Embryonic facial prominence (tissue), 1 donor: ENCODE results near the gene ADAMTSL1.

Experiments
- DNase-seq: peaks from one replicate; pipeline ENCODE4 v3.0.0-alpha.2; 2016; ENCODE audit errors: extremely low spot score

The ADAMTSL1 gene

DNA sequence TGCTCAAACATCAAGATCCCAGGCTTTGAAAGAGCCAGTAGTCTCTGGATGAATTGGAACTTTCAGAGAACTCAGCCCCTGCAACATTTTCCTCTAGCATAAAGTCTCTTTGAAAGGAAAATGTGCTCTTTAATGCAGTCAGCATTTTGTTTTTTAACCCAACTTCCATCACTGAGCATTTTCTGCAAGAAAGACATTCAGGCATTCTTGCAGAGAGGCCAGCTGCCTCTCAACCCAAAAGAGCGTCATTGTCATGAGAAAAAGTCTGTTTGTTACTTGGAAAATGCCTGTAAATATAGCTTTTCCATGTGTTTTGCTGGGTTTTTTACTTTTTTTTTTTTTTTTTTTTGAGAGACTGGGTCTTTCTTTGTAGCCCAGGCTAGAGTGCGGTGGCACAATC lies 225.0 kb downstream of the ADAMTSL1 start:
- DNase-seq = no peak

GRCh38 chr9:18699764-18700163 lies 225.8 kb downstream of the ADAMTSL1 start:
- no peak for DNase-seq

DNA sequence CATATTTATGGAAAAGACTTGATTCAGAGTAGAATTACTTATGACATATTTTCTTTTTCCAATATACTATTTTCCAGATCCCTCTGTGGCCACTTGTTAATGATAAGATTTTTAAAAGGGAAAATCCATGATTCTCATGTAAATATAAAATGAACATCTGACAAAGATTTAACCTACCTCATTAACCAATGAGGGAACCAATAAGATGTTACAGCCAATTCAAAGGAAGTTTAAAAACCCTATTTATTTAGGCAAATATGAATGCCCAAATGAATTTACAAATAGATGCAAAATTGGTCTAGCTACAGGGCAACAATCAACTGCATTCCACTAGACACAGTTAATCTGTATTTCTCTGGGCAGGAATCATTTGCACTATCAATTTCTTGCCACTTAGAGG lies 226.8 kb downstream of the ADAMTSL1 start:
- no peak for DNase-seq

DNA sequence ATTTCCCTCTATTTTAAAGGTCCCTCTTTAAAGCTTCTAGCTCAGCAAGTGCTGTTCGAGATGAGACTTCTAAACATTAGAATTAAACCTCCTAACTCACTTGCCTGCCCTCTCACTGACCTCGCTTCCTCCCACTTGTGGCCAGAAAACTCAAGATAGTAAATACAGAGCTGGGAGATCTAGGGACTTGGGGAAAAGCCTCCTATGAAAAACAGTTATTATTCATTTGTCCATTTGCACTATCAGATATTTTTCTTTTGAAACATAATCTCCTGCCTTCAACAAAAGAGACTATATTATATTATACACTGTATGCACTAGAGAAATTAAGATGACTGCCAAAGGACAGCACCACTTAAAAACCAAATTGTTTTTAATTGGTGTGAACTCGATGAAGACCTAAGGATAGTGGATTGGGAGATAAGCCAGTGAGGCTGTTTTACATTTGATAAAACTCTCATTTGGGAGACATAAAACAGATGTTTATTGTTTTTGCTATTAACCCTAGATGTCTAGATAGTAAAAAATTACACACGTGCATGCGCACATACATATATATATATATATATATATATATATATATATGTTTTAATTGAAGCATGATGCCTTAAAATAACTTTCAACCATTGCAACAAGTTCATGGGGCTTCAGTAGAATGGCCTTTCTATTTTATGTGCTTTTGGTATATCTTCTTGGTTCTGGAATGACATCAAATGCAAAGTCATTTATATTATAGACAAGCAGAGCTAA lies 229.4 kb downstream of the ADAMTSL1 start:
- DNase-seq = no peak

DNA sequence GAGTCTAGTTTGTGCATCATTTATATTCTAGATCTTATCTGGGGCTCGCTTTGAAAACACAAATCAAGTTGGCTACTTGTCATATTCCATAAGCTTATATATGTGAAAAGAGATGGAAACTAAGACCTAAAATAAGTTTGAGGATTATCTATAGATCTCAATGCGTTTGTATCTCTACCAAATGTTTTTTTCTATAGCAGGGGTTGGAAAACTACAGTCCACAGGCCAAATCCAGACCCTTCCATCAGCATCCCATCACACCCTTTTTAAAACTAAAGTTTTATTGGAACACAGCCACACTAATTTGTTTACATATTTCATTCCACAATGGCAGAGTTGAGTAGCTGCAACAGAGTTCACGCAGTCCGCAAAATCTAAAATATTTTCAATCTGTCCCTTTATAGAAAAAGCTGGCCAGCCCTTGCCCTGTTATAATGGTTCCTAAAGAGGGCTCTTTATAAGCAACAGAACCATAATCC lies 230.0 kb downstream of the ADAMTSL1 start:
- DNase-seq = no peak

- DNase-seq = no peak
Measured at GRCh38 chr9:18705796-18706392, 231.9 kb downstream of the ADAMTSL1 start.

DNA sequence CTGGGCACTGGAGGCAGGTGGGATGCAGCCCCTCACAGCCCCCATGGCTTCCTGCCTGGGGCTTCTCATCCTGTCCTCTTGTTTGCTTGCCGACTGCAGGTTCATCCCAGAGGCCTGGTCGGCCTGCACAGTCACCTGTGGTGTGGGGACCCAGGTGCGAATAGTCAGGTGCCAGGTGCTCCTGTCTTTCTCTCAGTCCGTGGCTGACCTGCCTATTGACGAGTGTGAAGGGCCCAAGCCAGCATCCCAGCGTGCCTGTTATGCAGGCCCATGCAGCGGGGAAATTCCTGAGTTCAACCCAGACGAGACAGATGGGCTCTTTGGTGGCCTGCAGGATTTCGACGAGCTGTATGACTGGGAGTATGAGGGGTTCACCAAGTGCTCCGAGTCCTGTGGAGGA lies 232.7 kb downstream of the ADAMTSL1 start:
- no peak for DNase-seq

GRCh38 chr9:18707061-18707461 lies 233.1 kb downstream of the ADAMTSL1 start:
- DNase-seq = no peak

DNA sequence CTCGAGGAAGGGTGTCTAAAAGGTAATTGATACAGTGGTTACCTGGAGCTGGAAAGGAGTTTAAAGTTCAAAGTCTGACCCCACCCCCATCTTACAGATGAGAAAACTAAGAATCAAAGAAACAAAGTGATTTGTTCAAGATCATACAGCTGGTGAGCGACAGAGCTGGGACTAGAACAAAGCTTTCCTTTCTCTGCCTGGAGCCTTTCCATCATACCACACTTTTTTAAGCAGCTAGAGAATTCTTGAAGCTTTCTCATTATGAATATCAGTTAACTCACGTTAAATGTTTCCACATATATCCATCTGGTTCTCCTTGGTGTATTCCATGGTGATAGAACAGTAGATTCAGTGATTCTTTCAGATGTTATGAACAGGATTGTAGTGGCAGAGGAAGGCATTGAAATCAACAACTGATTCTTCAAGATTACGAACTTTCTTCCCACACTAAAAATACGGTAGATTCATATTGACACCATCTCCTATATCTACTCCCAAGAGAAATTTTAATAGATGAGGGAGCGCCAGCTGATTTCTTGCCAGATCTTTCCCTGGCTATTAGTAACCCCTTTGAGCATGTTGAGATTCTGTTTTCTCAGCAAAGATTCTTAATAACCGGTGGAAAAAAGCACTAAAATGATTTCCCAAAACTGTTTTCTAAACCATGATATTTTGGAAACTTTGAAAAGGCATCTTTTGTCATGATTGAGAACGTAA lies 233.7 kb downstream of the ADAMTSL1 start:
- DNase-seq = no peak

GRCh38 chr9:18708429-18708828 lies 234.5 kb downstream of the ADAMTSL1 start:
- no peak for DNase-seq

DNA sequence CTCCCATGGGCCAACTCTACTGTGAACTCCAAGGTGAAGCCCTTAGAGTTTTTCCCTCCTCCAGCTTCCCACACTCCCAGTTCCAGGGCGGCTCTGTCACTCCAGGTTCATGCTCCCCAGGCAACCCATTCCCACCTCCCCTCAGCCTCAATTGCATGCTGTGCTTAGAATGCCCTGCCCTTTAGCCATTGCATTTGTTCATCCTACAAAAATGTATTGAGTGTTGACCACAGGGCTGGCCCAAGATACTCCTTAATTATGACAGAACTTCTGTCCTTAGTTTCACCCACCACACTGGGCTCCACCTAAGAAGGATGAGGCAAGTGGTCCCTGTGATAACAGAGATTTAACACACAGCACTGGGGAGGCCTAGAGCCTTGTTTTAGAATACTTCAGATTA lies 236.1 kb downstream of the ADAMTSL1 start:
- no peak for DNase-seq

DNA sequence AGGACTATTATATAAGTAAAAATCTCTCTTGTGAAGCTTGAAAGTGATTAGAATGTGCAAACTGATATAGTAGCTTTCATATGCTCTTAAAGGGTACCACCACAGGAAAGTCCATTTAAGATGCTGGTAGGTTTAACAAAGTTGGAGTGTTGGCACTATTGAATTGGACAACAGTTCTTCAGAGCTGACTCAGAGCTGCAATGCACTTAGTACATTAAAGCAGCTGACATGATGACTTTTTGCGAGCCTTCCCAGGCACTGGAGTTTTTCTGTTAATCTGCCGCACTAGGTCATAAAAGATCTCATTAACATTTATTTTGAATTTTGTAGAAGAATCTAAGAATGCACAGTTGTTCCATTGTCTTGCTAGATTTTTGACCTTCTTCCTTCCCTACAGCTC lies 243.8 kb downstream of the ADAMTSL1 start:
- no peak for DNase-seq

DNA sequence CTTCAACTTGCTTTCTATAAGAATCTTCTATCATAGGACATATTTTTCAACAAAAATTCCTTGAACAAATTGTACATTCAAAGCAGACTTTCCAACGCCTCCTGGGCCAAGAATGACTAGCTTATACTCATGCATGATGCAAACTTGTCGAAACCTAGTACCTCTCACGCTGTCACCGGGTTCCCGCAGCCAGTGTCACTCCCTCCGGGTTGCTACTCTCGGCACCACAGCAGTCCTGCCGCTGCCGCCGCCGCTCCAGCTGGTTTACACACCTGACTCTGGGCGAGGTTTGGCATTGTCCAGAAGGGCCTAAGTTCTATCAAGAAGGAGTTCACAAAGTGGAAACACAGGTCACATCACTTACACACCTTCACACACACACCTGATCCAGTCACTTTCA lies 244.4 kb downstream of the ADAMTSL1 start:
- DNase-seq = no peak

GRCh38 chr9:18718932-18719331 lies 245.0 kb downstream of the ADAMTSL1 start:
- no peak for DNase-seq

DNA sequence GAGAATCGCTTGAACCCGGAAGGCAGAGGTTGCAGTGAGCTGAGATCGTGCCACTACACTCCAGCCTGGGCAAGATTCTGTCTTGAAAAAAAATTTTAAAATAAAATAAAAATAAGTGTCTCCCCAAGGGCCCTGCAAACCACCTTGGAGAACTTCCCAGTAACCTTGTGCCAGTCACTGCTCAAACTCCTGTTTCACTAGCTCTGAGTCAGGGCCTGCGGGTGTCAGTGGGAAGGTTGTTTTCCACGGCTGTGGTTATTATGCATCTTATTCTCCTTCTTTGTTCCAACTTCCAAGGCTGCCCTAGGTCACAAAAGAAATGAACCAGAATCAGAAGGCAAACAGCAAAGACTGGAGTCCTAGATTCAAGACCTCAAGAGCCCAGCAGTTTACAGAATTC lies 246.7 kb downstream of the ADAMTSL1 start:
- DNase-seq = no peak

GRCh38 chr9:18721267-18721994 lies 247.5 kb downstream of the ADAMTSL1 start:
- no peak for DNase-seq

- no peak for DNase-seq
Measured at GRCh38 chr9:18721995-18722310, 248.0 kb downstream of the ADAMTSL1 start.

GRCh38 chr9:18722882-18723281 lies 248.9 kb downstream of the ADAMTSL1 start:
- DNase-seq = no peak

GRCh38 chr9:18723366-18723765 lies 249.4 kb downstream of the ADAMTSL1 start:
- no peak for DNase-seq

DNA sequence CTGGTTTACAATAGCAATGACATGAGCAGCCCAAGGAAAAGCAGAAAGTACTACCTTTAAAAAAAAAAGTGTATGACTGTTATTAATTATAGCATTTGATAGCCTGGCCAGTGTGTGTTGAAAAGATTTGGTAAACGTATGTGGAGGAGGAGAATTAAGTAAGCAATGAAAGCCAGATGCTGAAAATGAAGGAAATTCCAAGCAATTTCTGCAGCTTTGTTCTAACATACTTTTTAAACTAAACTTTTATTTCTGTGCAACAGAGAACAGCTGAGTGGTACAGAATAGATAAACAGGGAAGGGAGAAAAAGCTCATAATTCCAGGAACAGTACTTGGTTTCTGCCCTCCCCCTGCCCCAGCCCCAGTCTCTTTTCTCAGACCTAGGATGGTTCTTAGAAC lies 252.6 kb downstream of the ADAMTSL1 start:
- DNase-seq = peak; percentile 54

- DNase-seq = no peak
Measured at GRCh38 chr9:18727904-18728303, 254.0 kb downstream of the ADAMTSL1 start.

- no peak for DNase-seq
Measured at GRCh38 chr9:18728642-18729041, 254.7 kb downstream of the ADAMTSL1 start.
